Activated naive CD8-positive, alpha-beta T cell treated with anti-CD3 and anti-CD28 coated beads, Interleukin-2, amount 10 ng/mL, durations not matched to agents 7 days and 5 days (primary cell): ENCODE measurements around the gene RALGPS2. TPM values are rescaled to one million over a fixed set of nuclear protein-coding genes. Genes with fewer than 3 reads are reported as not detected.
"Not testable (repeated sequence)": the region's sequence is repeated elsewhere in the genome, so short reads cannot be mapped to it uniquely, and the experiment has no call there.

ENCODE experiments used
- ATAC-seq: fragments of 150-1000 bp; cut with Tn5 transposase; one replicate; pipeline ENCODE4 v1.10.0; 2021; ENCODE audit warnings: low read depth, moderate library complexity
- POLR2A ChIA-PET: fragments of 350-600 bp; sonication (Branson Sonifier 250); formaldehyde crosslinking; loops from one replicate; lab custom pipeline; 2021; ENCODE audit warnings: antibody characterized with exemption; lab: Charles Lee
- DNase-seq: peaks from one replicate; pipeline ENCODE4 v3.0.0; 2021
- H3K27ac Mint-ChIP-seq: one replicate; pipeline ENCODE4 v1.8.0; 2022; ENCODE audit warnings: mild to moderate bottlenecking, mixed read lengths
- H3K27me3 Mint-ChIP-seq: one replicate; pipeline ENCODE4 v1.8.0; 2022; ENCODE audit warnings: mild to moderate bottlenecking, moderate library complexity, mixed read lengths
- H3K36me3 Mint-ChIP-seq: one replicate; pipeline ENCODE4 v1.8.0; 2021; ENCODE audit warnings: mild to moderate bottlenecking, mixed read lengths
- H3K4me1 Mint-ChIP-seq: one replicate; pipeline ENCODE4 v1.8.0; 2021; ENCODE audit warnings: mixed read lengths
- H3K4me3 Mint-ChIP-seq: one replicate; pipeline ENCODE4 v1.8.0; 2022; ENCODE audit warnings: mild to moderate bottlenecking, moderate library complexity, mixed read lengths
- H3K9me3 Mint-ChIP-seq: one replicate; pipeline ENCODE4 v1.8.0; 2021; ENCODE audit warnings: mixed read lengths
- total RNA-seq, 2 experiments: library from RNA; stranded (reverse); gene quantifications; one replicate each; pipeline ENCODE4 v1.2.3, GENCODE V29; 2021

RALGPS2 gene
- total RNA-seq, 2 experiments from 2014 or later, result 6.2 to 8.2 TPM

DNA sequence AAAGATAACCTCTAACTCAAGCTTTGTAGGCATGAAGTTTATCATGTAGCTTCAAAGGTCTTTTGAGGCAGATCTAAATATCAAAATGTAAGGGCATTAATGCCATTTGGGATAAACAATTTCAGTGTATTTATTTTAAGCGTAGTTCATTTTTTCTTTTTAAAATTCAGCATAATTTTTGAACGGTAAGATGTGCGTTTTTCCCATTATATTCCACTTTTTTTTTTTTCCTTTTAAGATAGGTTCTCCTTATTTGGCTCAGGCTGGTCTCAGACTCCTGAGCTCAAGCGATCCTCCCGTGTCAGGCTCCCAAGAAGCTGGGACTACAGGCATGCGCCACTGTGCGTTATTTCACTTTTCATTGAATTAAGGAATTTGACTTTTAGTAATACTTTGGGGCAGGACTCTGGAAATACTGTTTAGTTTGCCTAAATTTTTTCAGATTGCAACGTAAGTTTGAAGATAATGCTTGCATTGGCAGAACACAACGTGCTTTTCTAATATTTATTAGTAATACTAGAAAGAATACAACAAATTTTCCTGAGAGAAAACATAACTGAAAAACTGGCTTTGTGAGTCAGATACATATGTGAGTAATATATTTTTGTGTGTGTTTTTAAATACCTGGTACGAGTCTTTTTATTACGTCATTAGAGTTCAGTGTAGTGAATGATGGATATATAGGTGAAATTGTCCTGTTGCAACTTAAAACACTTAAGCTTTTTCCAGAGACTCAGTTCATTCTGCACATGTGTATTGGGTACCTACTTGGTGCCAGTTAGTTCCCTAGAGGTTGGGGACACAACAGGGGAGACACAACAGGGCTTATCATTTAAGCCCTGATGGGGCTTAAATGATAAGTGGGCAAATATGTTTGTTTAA lies 2.2 kb downstream of the RALGPS2 start:
- POLR2A ChIA-PET, result no interaction called here
- H3K4me3 Mint-ChIP-seq, result no peak overlapping the region

DNA sequence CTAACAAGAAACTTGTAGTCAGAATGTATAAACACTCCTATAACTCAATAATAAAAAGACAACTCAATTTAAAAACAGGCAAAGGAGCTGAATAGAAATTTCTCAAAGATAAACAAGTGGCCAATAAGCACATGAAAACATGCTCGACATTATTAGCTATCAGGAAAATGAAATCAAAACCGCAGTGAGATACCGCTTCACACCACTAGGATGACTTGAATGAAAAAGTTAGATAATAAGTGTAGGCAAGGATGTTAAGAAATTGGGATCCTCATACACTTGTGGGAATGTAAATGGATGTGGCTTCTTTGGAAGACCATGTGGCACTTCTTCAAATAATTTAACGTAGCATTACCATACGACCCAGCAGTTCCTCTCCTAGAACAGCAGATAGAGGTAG lies 8.9 kb downstream of the RALGPS2 start:
- ATAC-seq, result no peak
- Mint-ChIP-seq H3K27ac (no peak overlapping the region), H3K4me1 (no peaks in the 10 kb centered on the region), H3K9me3 (peaks cover 2% of the 10 kb centered on the region), H3K4me3 (no peak overlapping the region), H3K36me3 (peaks cover 2% of the 10 kb centered on the region), H3K27me3 (no peaks in the 10 kb centered on the region)
- POLR2A ChIA-PET, result no interaction called here
- DNase-seq, result no peak

More for the DNA sequence above, 2.2 kb downstream of the RALGPS2 start:
- DNase-seq (no peak), ATAC-seq (no peak)
- no peak overlapping the region for H3K27ac Mint-ChIP-seq
- H3K36me3 Mint-ChIP-seq, result peaks cover 2% of the 10 kb centered on the region
- peaks cover 11% of the 10 kb centered on the region for H3K4me1 Mint-ChIP-seq
- peaks cover 5% of the 10 kb centered on the region for H3K27me3 Mint-ChIP-seq
- H3K9me3 Mint-ChIP-seq, result peaks cover 2% of the 10 kb centered on the region

GRCh38 chr1:178738780-178739179 lies 13.7 kb downstream of the RALGPS2 start:
- Mint-ChIP-seq H3K4me1 (no peaks in the 10 kb centered on the region), H3K4me3 (no peak overlapping the region), H3K27me3 (no peaks in the 10 kb centered on the region), H3K27ac (no peak overlapping the region), H3K36me3 (peaks cover 7% of the 10 kb centered on the region), H3K9me3 (no peaks in the 10 kb centered on the region)
- POLR2A ChIA-PET, result no interaction called here
- ATAC-seq, result no peak
- no peak for DNase-seq

GRCh38 chr1:178739285-178740045 lies 14.4 kb downstream of the RALGPS2 start:
- Mint-ChIP-seq H3K4me1 (no peaks in the 10 kb centered on the region), H3K4me3 (no peak overlapping the region), H3K27me3 (no peaks in the 10 kb centered on the region), H3K36me3 (peaks cover 7% of the 10 kb centered on the region), H3K9me3 (no peaks in the 10 kb centered on the region), H3K27ac (no peak overlapping the region)
- ATAC-seq (no peak), DNase-seq (no peak)
- POLR2A ChIA-PET, result no interaction called here

GRCh38 chr1:178740491-178740890 lies 15.4 kb downstream of the RALGPS2 start:
- H3K4me3 Mint-ChIP-seq, result no peak overlapping the region

DNA sequence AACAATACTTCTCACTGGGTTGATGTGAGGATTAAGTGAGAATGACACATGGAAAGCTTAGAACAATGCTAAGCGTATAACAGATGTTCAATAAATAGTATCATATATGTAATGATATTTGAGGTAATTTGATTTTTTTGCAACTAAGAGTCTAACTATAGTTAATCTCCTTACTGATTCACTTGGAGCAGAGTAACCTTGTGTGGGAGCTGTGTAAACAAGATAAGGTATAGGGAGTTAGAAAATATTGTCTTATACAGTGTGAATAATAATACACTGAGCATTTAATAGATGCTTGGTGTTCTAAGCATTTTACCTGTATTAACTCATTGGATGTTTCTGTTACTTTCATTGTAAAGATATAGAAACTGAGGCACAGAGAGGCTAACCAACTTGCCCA lies 15.9 kb downstream of the RALGPS2 start:
- Mint-ChIP-seq H3K4me3 (no peak overlapping the region), H3K4me1 (no peaks in the 10 kb centered on the region), H3K36me3 (peaks cover 7% of the 10 kb centered on the region), H3K27ac (no peak overlapping the region), H3K27me3 (no peaks in the 10 kb centered on the region), H3K9me3 (no peaks in the 10 kb centered on the region)
- ATAC-seq (no peak), DNase-seq (no peak)
- POLR2A ChIA-PET, result no interaction called here

More at GRCh38 chr1:178740491-178740890, 15.4 kb downstream of the RALGPS2 start:
- H3K27ac Mint-ChIP-seq, result no peak overlapping the region
- H3K4me1 Mint-ChIP-seq, result no peaks in the 10 kb centered on the region
- peaks cover 7% of the 10 kb centered on the region for H3K36me3 Mint-ChIP-seq
- no peaks in the 10 kb centered on the region for H3K9me3 Mint-ChIP-seq
- POLR2A ChIA-PET, result no interaction called here
- ATAC-seq (no peak), DNase-seq (no peak)
- H3K27me3 Mint-ChIP-seq, result no peaks in the 10 kb centered on the region

GRCh38 chr1:178743801-178744200 lies 18.8 kb downstream of the RALGPS2 start:
- H3K36me3 Mint-ChIP-seq, result peaks cover 7% of the 10 kb centered on the region
- POLR2A ChIA-PET, result no interaction called here

DNA sequence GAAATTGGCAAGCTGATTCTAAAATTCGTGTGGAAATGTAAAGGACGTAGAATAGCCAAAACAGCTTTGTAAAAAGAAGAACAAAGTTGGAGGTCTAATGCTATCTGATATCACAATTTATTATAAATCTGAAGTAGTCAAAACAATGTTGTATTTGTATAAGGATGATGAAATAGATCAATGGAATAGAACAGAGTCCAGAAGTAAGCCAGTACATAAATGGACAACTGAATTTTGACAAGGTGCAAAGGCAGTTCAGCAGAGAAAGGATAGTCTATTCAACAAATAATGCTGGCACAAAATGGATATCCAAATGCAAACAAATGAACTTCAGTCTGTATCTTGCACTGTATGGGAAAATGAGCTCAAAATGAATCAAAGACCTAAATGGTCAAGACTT lies 20.2 kb downstream of the RALGPS2 start:
- Mint-ChIP-seq H3K4me1 (no peaks in the 10 kb centered on the region), H3K27ac (no peak overlapping the region), H3K27me3 (no peaks in the 10 kb centered on the region), H3K9me3 (no peaks in the 10 kb centered on the region), H3K4me3 (no peak overlapping the region), H3K36me3 (peaks cover 7% of the 10 kb centered on the region)
- POLR2A ChIA-PET, result no interaction called here
- ATAC-seq (no peak), DNase-seq (no peak)

More at GRCh38 chr1:178743801-178744200, 18.8 kb downstream of the RALGPS2 start:
- ATAC-seq (no peak), DNase-seq (no peak)
- Mint-ChIP-seq H3K4me3 (no peak overlapping the region), H3K9me3 (no peaks in the 10 kb centered on the region), H3K27me3 (no peaks in the 10 kb centered on the region), H3K27ac (no peak overlapping the region), H3K4me1 (no peaks in the 10 kb centered on the region)

GRCh38 chr1:178746345-178746744 lies 21.3 kb downstream of the RALGPS2 start:
- POLR2A ChIA-PET, result no interaction called here
- ATAC-seq, result no peak
- no peaks in the 10 kb centered on the region for H3K9me3 Mint-ChIP-seq
- H3K27ac Mint-ChIP-seq, result no peak overlapping the region
- no peaks in the 10 kb centered on the region for H3K27me3 Mint-ChIP-seq
- DNase-seq, result no peak
- H3K4me3 Mint-ChIP-seq, result no peak overlapping the region
- no peaks in the 10 kb centered on the region for H3K4me1 Mint-ChIP-seq
- peaks cover 7% of the 10 kb centered on the region for H3K36me3 Mint-ChIP-seq

DNA sequence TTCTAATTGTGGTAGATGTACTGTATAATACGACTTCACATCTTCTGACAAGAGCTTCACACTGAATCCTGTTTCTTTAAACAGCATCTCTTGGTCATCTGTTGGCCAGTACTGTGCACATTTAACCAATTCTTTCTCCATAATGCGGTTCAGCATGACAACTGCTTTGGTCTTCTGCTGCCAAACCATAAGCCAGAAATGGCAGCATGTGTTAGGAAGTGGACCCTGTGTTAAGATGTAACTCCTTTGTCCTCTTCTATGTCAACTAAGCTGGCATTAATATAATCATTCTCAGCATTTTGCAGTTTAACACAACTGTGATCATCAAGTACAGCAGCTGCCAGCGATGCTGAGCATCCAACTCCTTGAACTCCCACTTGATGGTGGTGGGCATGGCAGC lies 22.3 kb downstream of the RALGPS2 start:
- H3K27ac Mint-ChIP-seq, H3K27me3 Mint-ChIP-seq, H3K4me1 Mint-ChIP-seq, H3K36me3 Mint-ChIP-seq, ATAC-seq, DNase-seq, H3K9me3 Mint-ChIP-seq, POLR2A ChIA-PET, H3K4me3 Mint-ChIP-seq: not testable (repeated sequence)

GRCh38 chr1:178749581-178750166 lies 24.6 kb downstream of the RALGPS2 start:
- H3K4me1 Mint-ChIP-seq, result no peaks in the 10 kb centered on the region
- no peaks in the 10 kb centered on the region for H3K27me3 Mint-ChIP-seq
- H3K4me3 Mint-ChIP-seq, result no peak overlapping the region
- POLR2A ChIA-PET, result no interaction called here
- DNase-seq (no peak), ATAC-seq (no peak)
- H3K27ac Mint-ChIP-seq, result no peak overlapping the region
- H3K9me3 Mint-ChIP-seq, result no peaks in the 10 kb centered on the region
- H3K36me3 Mint-ChIP-seq, result no peaks in the 10 kb centered on the region

- peaks cover 4% of the 10 kb centered on the region for H3K9me3 Mint-ChIP-seq
- H3K27ac Mint-ChIP-seq, result no peak overlapping the region
- DNase-seq (no peak), ATAC-seq (no peak)
- no peaks in the 10 kb centered on the region for H3K4me1 Mint-ChIP-seq
- H3K36me3 Mint-ChIP-seq, result no peaks in the 10 kb centered on the region
- POLR2A ChIA-PET, result no interaction called here
- H3K27me3 Mint-ChIP-seq, result no peaks in the 10 kb centered on the region
- H3K4me3 Mint-ChIP-seq, result no peak overlapping the region
These were observed 26.0 kb downstream of the RALGPS2 start for GRCh38 chr1:178751046-178751445.

DNA sequence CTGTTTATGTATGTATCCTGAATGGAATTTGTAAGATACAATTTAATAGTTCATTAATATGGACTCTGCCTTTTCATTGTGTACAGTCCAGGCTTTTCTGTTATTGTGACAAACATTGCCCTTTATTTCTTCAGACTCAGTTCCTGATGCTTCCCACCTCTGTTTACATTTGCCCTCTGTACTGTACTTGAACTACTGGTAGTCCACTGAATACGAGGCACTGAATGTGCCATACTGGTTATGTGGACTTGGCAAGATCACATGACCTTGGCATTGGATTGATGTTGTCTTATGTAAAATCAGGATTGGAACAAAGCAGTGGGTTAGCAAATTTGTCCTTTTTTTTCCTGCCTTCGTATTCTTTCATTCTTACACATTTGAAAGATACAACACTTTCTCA lies 27.8 kb downstream of the RALGPS2 start:
- DNase-seq, result no peak
- Mint-ChIP-seq H3K4me3 (no peak overlapping the region), H3K36me3 (no peaks in the 10 kb centered on the region), H3K9me3 (peaks cover 6% of the 10 kb centered on the region), H3K27ac (no peak overlapping the region), H3K27me3 (no peaks in the 10 kb centered on the region), H3K4me1 (no peaks in the 10 kb centered on the region)
- ATAC-seq, result no peak
- POLR2A ChIA-PET, result no interaction called here
